Type B pancreatic cell (in vitro differentiated cells): Measurements from ENCODE around the gene CRELD2. TPM values are rescaled to one million over a fixed set of nuclear protein-coding genes. Genes with fewer than 3 reads are reported as not detected.
A peak's percentile ranks its signal among the peaks of the same experiment; 100 is the strongest.

Source experiments
- DNase-seq: peaks from one replicate; pipeline ENCODE4 v3.0.0; 2021; ENCODE audit warnings: mixed read lengths; ENCODE audit not compliant: unreplicated experiment; ENCODE audit errors: extremely low spot score
- H3K27ac Mint-ChIP-seq: 2 replicates; pipeline ENCODE4 v1.8.0; 2021; ENCODE audit warnings: mild to moderate bottlenecking, mixed read lengths
- H3K27me3 Mint-ChIP-seq: 2 replicates; pipeline ENCODE4 v1.8.0; 2021; ENCODE audit warnings: mixed read lengths
- H3K36me3 Mint-ChIP-seq: 2 replicates; pipeline ENCODE4 v1.8.0; 2021; ENCODE audit warnings: mixed read lengths
- H3K4me1 Mint-ChIP-seq: one replicate; pipeline ENCODE4 v1.8.0; 2021; ENCODE audit warnings: mixed read lengths; ENCODE audit not compliant: unreplicated experiment
- H3K4me3 Mint-ChIP-seq: 2 replicates; pipeline ENCODE4 v1.8.0; 2021; ENCODE audit warnings: mild to moderate bottlenecking, mixed read lengths
- H3K9me3 Mint-ChIP-seq: 2 replicates; pipeline ENCODE4 v1.8.0; 2021; ENCODE audit warnings: mixed read lengths
- total RNA-seq: library from RNA; stranded (reverse); gene quantifications from 2 replicates; pipeline ENCODE4 v1.2.1, GENCODE V29; 2021; ENCODE audit warnings: low replicate concordance
- TF ChIP-seq, protein P1 (sequence below): fragments of 200-600 bp; sonication (generic); conservative IDR thresholded peaks from 2 replicates; pipeline ENCODE4 v1.5.0; 2021; ENCODE audit warnings: antibody characterized with exemption, mild to moderate bottlenecking

CRELD2 gene
- total RNA-seq, 1 donor from 2014 or later: 55.8 TPM

- TF ChIP-seq, protein P1, sequence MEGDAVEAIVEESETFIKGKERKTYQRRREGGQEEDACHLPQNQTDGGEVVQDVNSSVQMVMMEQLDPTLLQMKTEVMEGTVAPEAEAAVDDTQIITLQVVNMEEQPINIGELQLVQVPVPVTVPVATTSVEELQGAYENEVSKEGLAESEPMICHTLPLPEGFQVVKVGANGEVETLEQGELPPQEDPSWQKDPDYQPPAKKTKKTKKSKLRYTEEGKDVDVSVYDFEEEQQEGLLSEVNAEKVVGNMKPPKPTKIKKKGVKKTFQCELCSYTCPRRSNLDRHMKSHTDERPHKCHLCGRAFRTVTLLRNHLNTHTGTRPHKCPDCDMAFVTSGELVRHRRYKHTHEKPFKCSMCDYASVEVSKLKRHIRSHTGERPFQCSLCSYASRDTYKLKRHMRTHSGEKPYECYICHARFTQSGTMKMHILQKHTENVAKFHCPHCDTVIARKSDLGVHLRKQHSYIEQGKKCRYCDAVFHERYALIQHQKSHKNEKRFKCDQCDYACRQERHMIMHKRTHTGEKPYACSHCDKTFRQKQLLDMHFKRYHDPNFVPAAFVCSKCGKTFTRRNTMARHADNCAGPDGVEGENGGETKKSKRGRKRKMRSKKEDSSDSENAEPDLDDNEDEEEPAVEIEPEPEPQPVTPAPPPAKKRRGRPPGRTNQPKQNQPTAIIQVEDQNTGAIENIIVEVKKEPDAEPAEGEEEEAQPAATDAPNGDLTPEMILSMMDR: no peak
Observed at GRCh38 chr22:49957826-49958365, 39.5 kb downstream of the CRELD2 start.

DNA sequence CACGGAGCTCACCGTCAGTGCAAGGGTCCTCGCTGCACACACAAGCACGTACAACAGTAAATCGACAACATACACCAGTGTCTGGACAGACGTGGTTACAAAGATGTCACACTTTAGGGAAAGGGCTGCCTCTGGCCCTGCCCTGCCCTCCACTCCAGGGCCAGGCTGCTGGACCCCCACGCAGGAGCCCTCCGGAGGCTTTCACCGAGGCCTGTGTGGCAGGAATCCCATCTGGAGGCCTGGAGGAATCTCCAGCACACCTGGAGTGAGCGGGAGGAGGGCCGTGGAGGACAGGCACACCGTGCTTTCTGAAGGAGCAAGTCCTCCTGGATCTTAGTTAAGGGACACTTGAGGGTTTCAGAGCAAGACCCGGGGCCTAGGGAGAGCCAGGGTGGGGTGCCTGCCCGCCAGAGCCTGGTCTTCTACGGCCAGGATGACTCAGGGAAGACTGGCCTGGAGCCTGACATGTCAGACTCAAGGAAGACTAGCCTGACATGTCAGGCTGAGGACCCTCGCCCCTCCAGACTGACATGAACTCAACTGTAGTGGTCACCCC lies 40.0 kb downstream of the CRELD2 start:
- H3K36me3 Mint-ChIP-seq: peaks cover under 1% of the 10 kb centered on the region
- peak overlapping the region; percentile 71 for H3K27ac Mint-ChIP-seq
- no peak for DNase-seq
- TF ChIP-seq, protein P1: no peak
- no peaks in the 10 kb centered on the region for H3K4me1 Mint-ChIP-seq
- peak overlapping the region; percentile 76 for H3K4me3 Mint-ChIP-seq
- no peaks in the 10 kb centered on the region for H3K27me3 Mint-ChIP-seq
- no peaks in the 10 kb centered on the region for H3K9me3 Mint-ChIP-seq

More at GRCh38 chr22:49957826-49958365, 39.5 kb downstream of the CRELD2 start:
- H3K27ac Mint-ChIP-seq: peak overlapping the region; percentile 44
- peak overlapping the region; percentile 42 for H3K4me3 Mint-ChIP-seq
- H3K27me3 Mint-ChIP-seq: no peaks in the 10 kb centered on the region
- DNase-seq: no peak
- no peaks in the 10 kb centered on the region for H3K4me1 Mint-ChIP-seq
- H3K36me3 Mint-ChIP-seq: no peaks in the 10 kb centered on the region
- H3K9me3 Mint-ChIP-seq: no peaks in the 10 kb centered on the region

DNA sequence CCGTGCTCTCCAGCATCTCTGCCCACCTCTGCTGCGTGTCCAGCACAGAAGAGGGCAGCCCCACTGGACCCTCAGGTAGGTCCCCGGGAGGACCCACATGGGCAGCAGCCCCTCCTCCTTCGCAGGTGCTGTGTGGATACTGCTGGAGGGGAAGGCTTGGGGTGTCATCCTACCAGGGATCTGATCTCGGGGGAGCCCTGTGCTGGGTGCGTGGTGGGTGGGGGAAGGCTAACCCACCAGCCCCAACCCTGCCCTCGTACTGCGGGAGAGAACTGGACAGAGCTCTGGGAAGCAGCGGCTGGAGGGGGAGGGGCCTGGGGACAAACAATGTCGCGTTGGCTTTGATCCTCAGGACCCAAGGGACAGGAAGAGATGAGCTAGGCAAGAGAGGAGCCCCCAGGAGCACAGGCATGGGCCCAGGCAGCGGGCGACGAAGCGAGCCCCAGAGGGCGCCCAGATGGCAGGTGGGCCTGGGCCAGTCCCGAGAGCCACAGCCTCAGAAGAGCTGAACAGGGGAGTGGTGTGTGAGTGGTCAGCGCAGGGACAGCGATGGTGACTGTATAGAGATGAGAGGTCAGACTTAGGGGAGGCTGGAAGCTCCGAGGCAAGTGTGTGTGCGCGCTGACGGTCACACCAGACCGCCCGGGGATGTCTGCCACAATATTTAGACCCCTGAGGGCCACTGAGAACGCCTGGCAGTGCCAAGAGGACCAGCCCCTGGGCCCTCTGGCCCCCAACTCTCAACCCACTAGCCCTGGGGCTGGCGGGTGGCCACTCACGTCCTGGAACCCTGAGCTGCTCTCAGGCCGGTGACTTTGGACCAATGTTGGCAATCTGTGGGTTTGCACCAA lies 40.7 kb downstream of the CRELD2 start:
- TF ChIP-seq, protein P1: no peak
- no peaks in the 10 kb centered on the region for H3K4me1 Mint-ChIP-seq
- peak overlapping the region; percentile 76 for H3K4me3 Mint-ChIP-seq
- no peak for DNase-seq
- H3K27ac Mint-ChIP-seq: peak overlapping the region; percentile 71
- no peaks in the 10 kb centered on the region for H3K27me3 Mint-ChIP-seq
- H3K9me3 Mint-ChIP-seq: no peaks in the 10 kb centered on the region
- peaks cover 5% of the 10 kb centered on the region for H3K36me3 Mint-ChIP-seq

- DNase-seq: no peak
- Mint-ChIP-seq H3K4me1 (no peaks in the 10 kb centered on the region), H3K27me3 (no peaks in the 10 kb centered on the region), H3K4me3 (peak overlapping the region; percentile 76), H3K27ac (peak overlapping the region; percentile 71), H3K36me3 (peaks cover 5% of the 10 kb centered on the region), H3K9me3 (no peaks in the 10 kb centered on the region)
- TF ChIP-seq, protein P1: peak; percentile 24
Observed at GRCh38 chr22:49959782-49960158, 41.3 kb downstream of the CRELD2 start.

GRCh38 chr22:49960159-49961004 lies 41.9 kb downstream of the CRELD2 start, which contains the start of gene PIM3:
Gene PIM3 (plus strand): TSS chr22:49960772. CDS start chr22:49960948, 176 bp downstream.
- TF ChIP-seq, protein P1: no peak
- H3K9me3 Mint-ChIP-seq: no peaks in the 10 kb centered on the region
- H3K27ac Mint-ChIP-seq: peak within 1 kb of the TSS; percentile 86

More at GRCh38 chr22:49960159-49961004, 41.9 kb downstream of the CRELD2 start, which contains the start of gene PIM3:
- no peaks in the 10 kb centered on the region for H3K4me1 Mint-ChIP-seq
- no peaks in the 10 kb centered on the region for H3K27me3 Mint-ChIP-seq
- peaks cover 5% of the 10 kb centered on the region for H3K36me3 Mint-ChIP-seq
- H3K4me3 Mint-ChIP-seq: peak within 1 kb of the TSS; percentile 89
- peak; percentile 94 for DNase-seq
